NCI-H2081 treated with DMSO at 0.1 percent for 48 hours (cell line): Measurements from ENCODE around the gene OR10AG1.

Experiments
- DNase-seq: peaks from one replicate; lab custom pipeline; 2025; lab: John Stamatoyannopoulos, UW

The OR10AG1 gene, protein sequence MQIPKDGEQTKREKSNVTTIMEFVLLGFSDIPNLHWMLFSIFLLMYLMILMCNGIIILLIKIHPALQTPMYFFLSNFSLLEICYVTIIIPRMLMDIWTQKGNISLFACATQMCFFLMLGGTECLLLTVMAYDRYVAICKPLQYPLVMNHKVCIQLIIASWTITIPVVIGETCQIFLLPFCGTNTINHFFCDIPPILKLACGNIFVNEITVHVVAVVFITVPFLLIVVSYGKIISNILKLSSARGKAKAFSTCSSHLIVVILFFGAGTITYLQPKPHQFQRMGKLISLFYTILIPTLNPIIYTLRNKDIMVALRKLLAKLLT

DNA sequence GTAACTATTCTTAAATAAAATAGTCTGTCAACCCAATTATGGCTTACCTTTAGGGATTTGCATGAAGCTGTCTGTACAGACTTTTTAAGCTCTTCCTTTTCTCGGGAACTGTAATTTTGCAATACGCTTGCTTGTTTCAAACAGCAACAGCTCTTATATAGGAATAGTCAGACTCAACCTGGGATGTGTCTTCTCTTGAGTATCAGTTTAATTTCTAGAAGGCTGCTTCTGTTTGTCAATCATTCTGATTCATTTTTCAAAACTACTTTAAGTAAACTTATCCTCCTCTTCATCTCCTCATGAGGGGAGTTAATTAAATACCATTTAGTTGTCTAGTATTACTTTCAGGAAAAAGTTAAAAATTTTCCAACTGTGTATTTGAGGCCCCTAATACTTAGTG, at the start of gene OR10AG1:
TSS of gene OR10AG1 (minus strand) at position 101 of the 400 bp plus-strand sequence. CDS start at position 63, 38 bp downstream.
- no peak for DNase-seq

DNA sequence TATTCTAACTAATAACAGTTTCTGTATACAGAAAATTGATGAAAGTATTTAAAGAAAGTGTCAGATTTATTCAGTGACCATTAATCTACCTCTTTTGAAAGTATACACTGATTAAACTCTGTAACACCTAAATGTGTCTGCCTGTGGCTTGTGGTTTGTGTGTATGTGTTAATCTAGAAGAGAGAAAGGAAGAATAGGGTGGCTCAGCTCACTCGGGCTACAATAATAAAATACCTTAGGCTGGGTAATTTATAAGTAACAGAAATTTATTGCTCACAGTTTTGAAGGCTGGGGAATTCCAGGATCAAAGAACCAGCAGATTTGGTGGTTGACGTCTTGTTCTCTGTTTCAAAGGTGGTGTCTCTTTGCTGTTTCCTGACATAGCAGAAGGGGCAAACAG, 44.1 kb upstream of the OR10AG1 start:
- no peak for DNase-seq

DNA sequence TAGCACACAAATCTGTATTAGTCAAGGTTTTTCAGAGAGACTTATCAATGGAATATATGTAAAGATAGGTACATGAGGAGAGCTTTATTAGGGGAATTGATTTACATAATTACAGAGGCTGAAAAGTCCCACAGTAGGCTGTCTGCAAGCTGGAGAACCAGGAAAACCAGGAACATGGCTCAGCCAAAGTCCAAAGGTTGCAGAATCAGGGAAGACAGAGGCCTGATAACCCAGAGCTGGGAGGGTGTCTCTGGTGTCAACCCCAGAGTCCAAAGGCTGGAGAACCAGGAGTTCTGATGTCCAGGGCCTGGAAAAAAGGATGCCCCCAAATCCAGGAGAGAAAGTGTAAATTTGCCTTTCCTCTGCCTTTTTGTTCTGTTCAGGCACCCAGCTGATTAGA, 41.0 kb upstream of the OR10AG1 start:
- DNase-seq: no peak

DNA sequence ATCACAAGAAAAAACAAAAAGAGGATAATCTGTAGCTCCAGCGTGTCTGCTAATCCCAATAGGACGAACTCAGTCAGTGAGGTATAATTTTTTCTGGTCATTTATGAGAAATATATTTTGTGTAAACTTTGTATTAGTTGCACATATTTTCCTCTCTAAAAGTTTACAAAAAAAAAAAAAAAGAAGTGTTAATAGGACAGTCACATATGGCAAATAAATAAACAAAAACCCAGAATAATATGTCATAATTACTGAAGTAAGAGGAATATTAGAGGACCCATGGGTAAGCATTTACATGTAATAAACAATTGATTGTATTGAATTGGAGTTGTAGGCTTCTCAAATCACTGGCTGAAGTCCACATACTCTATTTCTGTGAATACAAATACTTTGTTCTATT, 24.8 kb upstream of the OR10AG1 start, which contains the start of gene OR5F1:
TSS of gene OR5F1 (minus strand) at position 101 of the 400 bp plus-strand sequence. CDS start at position 101, 0 bp downstream.
- DNase-seq: no peak

DNA sequence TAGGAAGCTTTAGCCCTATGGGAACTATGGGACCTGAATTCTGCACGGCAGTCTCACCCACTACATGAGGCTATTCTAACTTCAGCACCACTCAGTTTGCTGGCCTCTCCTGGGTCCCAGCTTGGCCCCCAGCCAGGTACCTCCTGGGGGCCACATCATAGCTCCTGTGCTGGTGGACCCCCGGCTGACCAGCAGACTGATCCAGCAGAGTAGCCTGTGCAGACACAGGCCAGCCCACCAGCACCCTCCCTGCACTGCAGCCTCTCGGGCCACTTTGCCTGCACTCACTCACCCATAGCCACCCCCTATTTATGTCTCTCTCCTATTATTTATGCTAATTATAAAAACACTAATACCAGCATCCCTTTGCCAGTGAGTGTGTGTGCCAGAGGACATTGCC, 1.2 kb upstream of the OR10AG1 start:
- no peak for DNase-seq

DNA sequence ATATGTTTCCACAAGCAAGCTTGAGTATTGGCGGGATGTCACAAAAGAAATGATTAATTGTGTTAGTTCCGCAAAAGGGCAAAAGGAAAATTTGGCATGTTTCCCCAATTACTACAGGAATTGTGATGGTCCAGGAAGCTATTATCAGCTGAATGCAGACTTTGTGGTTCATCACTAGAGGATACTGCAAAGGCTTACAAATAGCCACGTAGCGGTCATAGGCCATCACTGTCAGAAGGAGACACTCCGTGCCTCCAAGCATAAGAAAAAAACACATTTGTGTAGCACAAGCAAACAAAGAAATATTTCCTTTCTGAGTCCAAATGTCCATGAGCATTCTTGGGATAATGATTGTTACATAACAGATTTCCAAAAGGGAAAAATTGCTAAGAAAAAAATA, 1.8 kb downstream of the OR10AG1 start:
- no peak for DNase-seq

DNA sequence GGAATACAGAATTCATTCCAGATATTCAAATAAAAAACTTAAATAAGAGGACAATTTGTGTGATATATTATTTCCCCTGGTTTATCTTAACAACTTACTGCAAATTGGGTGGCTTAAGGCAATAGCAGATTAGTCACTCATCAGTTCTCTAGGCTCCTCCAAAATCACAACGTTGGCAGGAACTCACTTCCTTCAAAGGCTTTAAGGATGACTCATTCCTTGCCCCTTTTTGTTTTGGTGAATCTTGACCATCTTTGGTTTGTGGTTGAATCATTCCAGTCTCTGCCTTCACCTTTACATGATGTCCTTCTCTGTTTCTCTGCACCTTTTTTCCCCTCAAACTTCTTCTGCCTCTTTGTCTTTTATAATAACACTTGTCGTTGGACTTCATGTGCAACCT, 3.4 kb downstream of the OR10AG1 start:
- DNase-seq: no peak

DNA sequence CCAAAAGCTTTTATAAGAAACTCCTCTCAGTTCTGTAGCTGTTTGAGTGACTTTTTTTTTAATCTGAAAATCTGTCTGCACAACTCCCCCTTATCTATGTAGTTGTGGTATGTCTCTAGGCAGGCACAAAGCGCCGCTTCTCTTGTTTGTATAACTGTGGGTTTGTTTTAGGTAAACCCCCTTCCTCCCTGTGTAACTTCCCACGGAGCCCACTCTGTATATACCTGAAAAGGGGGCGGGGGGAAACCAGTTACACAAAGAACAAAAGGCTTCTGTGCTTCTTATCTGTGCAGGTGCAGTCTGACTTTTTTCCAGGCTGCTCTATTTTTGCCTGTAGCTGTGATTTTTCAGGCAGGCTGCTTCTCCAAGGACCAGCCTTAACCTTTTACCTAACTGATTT, 13.2 kb downstream of the OR10AG1 start:
- no peak for DNase-seq

DNA sequence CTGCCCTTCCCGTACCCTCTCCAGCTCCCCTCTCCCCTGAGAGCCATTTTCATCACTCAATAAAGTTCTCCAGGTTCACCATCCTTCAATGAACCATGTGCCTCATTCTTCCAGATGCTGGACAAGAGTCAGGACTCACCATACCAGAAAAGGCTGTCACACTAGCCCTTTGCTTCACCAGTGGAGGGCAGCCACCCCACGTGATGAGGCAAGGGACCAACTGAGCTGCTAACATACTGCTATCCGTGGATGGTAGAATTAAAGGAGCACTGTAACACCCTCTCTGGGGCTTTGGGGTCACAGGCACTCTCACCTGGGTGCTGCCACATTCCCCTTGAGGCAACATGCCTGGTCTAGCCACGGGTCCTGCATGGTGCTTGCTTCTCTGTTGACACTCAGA, 20.4 kb downstream of the OR10AG1 start:
- no peak for DNase-seq

DNA sequence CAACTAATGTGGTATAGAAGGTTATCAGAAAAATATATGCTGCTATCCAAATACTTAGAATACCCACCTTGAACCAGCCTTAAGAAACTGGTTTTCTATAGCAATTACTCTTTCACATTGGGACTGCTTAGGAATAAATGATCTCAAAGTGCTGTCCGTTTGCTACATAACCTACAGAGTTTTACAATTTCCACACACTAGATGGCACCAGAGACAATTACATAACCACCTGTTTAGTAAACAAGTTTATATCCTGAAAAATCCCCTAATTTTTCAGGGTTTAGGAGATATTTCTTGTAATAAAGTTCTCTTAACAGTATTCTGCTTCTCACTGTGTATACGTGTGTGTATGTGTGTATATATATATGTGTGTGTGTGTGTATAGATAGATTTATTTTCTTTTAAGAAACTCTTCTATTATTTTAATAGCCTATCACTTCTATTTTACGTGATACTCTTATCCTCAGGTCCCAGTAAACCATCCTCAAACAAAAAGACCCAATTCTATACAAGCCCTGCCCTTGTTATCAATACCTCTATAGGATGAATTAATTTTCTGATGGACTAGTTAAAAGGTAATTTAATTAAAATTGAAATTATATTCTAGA, 26.9 kb downstream of the OR10AG1 start:
- no peak for DNase-seq

DNA sequence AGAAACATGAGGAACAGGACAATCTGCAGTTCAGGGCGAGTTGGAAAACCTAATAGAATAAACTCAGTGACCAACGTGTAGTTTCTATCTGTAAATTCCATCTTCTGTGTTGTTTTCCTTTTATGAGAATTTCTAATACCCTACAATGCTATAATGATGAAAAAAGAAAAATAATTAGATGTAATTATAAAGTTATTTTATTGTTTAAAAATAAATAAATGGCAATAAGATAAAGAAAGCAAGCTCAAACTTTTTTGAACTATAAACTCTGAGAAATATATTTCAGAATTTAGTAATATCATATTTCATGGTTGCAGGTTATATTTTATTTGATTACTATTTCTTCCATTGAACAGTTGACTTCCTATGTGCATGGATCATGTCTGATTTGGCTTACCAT, 33.4 kb downstream of the OR10AG1 start, which contains the start of gene OR5I1:
TSS of gene OR5I1 (minus strand) at position 101 of the 400 bp plus-strand sequence. CDS start at position 101, 0 bp downstream.
- no peak for DNase-seq

DNA sequence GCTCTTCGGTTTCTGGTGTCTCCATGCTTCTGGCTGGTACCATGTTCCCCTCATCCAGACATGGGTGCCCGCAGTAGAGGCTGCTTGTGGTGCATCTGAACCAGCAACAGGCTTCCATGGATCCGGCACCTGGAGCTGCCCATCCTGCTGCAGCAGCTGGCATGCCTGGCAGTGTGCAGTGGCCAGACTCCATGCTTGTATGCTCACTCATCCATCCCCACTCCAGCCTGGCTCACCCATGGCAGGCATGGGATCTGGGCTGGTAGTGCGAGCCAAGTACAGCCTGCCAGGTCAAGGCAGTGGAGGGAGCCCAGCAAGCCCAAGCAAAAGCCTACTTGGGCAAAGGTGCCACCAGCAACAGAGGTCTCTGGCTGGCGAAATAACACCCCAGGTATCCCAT, 49.2 kb downstream of the OR10AG1 start:
- DNase-seq: no peak
